Measurements from ENCODE around the gene NEK10. TPM values are rescaled to one million over a fixed set of nuclear protein-coding genes. Genes with fewer than 3 reads are reported as not detected.

The NEK10 gene
- total and polyA plus RNA-seq, 2 donors (not counting 3 experiments of a cell fraction or from before 2014, with no cell fraction given), result 0.32 to 5.0 TPM

DNA sequence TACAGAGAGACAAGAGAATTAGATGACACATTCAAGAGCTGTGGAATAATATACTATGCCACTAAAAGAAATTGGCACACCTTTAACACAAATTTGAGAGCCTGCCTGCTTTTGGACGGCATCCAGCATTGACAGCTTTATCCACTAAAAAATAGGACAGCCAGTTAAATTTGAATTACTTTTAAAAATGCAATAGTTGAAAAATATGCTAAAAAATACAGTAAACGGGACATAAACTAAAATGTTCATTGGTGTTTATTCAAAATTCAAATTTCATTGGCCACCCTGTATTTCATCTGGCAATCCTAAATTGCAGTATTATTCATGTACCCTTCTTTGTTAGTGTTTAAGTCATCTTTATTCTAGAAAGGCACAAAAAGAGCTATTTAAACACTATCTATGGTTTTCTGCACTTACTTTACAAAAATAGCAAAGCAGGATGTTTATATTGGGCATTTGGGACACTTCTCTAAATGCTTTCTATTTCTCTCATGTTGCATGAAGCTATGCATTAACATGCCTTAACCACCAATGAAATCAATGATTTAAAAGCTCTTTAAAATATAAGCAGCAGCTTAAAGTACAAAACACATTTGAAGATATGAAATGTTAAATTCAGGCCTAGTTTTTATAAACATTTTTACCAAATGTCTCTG is 160.1 kb downstream of the NEK10 start:
- H3K27me3 ChIP-seq (ENCODE audit: control insufficient read depth in 2 of 2, insufficient read depth in 2 of 2, low read length in 2 of 2), result no peaks in the 10 kb centered on the region
- H4K20me1 ChIP-seq (replicated peaks; ENCODE audit: control insufficient read depth, extremely low read depth, insufficient read depth, low read length), result no peaks in the 10 kb centered on the region
- no peaks in the 10 kb centered on the region for H3K9me1 ChIP-seq (replicated peaks; ENCODE audit: control insufficient read depth, extremely low read depth, insufficient read depth, low read length)
- no peak overlapping the region for H2AFZ ChIP-seq (ENCODE audit: low read depth, low read length)
- intact Hi-C loops (cut with micrococcal nuclease), result no loop called here
- POLR2A ChIA-PET, result no interaction called here
- no peak overlapping the region for H3K4me2 ChIP-seq (ENCODE audit: insufficient read depth, low read length)
- H3K36me3 ChIP-seq (ENCODE audit: control insufficient read depth in 2 of 2, extremely low read depth in 1 of 2, insufficient read depth in 2 of 2, low read length in 2 of 2), result no peaks in the 10 kb centered on the region
- no peak overlapping the region for H3K4me3 ChIP-seq (replicated peaks in 1 of 3; ENCODE audit: insufficient read depth in 1 of 3, low read depth in 1 of 3, low read length in 3 of 3)
- no peak for FAIRE-seq
- no peak overlapping the region for H3K27ac ChIP-seq (ENCODE audit: insufficient read depth, low read depth, low read length)
- TF ChIP-seq FOS (IDR thresholded peaks at IDR 0.05; ENCODE audit: borderline replicate concordance, insufficient read depth, low read length) (no peak), EZH2 (IDR thresholded peaks at IDR 0.05; ENCODE audit: borderline replicate concordance, low read depth, low read length, severe bottlenecking) (no peak), MYC (IDR thresholded peaks at IDR 0.05; ENCODE audit: low read depth, low read length) (no peak), JUN (IDR thresholded peaks at IDR 0.05; ENCODE audit: borderline replicate concordance, insufficient read depth, insufficient read length, low read depth) (no peak), POLR2AphosphoS5 (IDR thresholded peaks at IDR 0.05; ENCODE audit: insufficient read depth, low read depth, low read length) (no peak), POLR2A (IDR thresholded peaks at IDR 0.05; ENCODE audit: low read depth, low read length) (no peak), GATA2 (IDR thresholded peaks at IDR 0.05; ENCODE audit: insufficient read depth, insufficient read length, low read depth, low read length) (no peak)
- TF ChIP-seq, protein P1, sequence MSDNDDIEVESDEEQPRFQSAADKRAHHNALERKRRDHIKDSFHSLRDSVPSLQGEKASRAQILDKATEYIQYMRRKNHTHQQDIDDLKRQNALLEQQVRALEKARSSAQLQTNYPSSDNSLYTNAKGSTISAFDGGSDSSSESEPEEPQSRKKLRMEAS (IDR thresholded peaks at IDR 0.05; ENCODE audit: insufficient read depth, insufficient read length), result no peak
- TF ChIP-seq, protein P2, sequence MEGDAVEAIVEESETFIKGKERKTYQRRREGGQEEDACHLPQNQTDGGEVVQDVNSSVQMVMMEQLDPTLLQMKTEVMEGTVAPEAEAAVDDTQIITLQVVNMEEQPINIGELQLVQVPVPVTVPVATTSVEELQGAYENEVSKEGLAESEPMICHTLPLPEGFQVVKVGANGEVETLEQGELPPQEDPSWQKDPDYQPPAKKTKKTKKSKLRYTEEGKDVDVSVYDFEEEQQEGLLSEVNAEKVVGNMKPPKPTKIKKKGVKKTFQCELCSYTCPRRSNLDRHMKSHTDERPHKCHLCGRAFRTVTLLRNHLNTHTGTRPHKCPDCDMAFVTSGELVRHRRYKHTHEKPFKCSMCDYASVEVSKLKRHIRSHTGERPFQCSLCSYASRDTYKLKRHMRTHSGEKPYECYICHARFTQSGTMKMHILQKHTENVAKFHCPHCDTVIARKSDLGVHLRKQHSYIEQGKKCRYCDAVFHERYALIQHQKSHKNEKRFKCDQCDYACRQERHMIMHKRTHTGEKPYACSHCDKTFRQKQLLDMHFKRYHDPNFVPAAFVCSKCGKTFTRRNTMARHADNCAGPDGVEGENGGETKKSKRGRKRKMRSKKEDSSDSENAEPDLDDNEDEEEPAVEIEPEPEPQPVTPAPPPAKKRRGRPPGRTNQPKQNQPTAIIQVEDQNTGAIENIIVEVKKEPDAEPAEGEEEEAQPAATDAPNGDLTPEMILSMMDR (IDR thresholded peaks at IDR 0.05; ENCODE audit: extremely low read depth in 1 of 2, insufficient read depth in 1 of 2, low read depth in 1 of 2, low read length in 2 of 2), result no peak
- H3K9ac ChIP-seq (replicated peaks; ENCODE audit: extremely low read depth, insufficient read depth, low read length), result no peak overlapping the region
- H3K79me2 ChIP-seq (ENCODE audit: control insufficient read depth, insufficient read depth, low read length), result no peaks in the 10 kb centered on the region
- H3K9me3 ChIP-seq (replicated peaks; ENCODE audit: control insufficient read depth, insufficient read depth, low read length), result no peaks in the 10 kb centered on the region
- dilution Hi-C loops (cut with MboI; ENCODE audit: extremely low pct_ligation_motif_present, low sequenced_read_pairs), result no loop called here
- BruUV-seq (replicated peaks), result no TSS peak
- DNase-seq (ENCODE audit: low read depth, low spot score), result no peak
- no peaks in the 10 kb centered on the region for H3K4me1 ChIP-seq (ENCODE audit: control insufficient read depth, extremely low read depth, insufficient read depth, low read length)
- CTCF ChIA-PET, result interaction anchor here (1.4 kb wide), 1 partner anchor 8 kb away, joined by 3 read pairs; no protein-coding TSS in a partner anchor
